ENCODE results near the gene PHC2.
"Not testable (repeated sequence)": the region's sequence is repeated elsewhere in the genome, so short reads cannot be mapped to it uniquely, and the experiment has no call there.

The PHC2 gene

GRCh38 chr1:33326785-33327184, 104.1 kb downstream of the PHC2 start:
- no peak for DNase-seq

- DNase-seq, result no peak
Measured at GRCh38 chr1:33324677-33325575, 106.0 kb downstream of the PHC2 start.

GRCh38 chr1:33323663-33324477, 107.0 kb downstream of the PHC2 start:
- DNase-seq, result no peak

- no peak for DNase-seq
Measured at GRCh38 chr1:33322870-33323585, 107.9 kb downstream of the PHC2 start.

GRCh38 chr1:33322109-33322508, 108.8 kb downstream of the PHC2 start:
- no peak for DNase-seq

- DNase-seq, result no peak
Measured at GRCh38 chr1:33321178-33321577, 109.7 kb downstream of the PHC2 start.

GRCh38 chr1:33320619-33321165, 110.2 kb downstream of the PHC2 start, which contains the start of gene A3GALT2:
TSS of gene A3GALT2 (minus strand) at chr1:33321098. CDS start at chr1:33321098, 0 bp downstream.
- no peak for DNase-seq

- DNase-seq, result no peak
Measured at GRCh38 chr1:33319949-33320618, 110.8 kb downstream of the PHC2 start.

GRCh38 chr1:33319186-33319948, 111.5 kb downstream of the PHC2 start:
- DNase-seq, result no peak

- peak; percentile 42 for DNase-seq
Measured at GRCh38 chr1:33317946-33318345, 112.9 kb downstream of the PHC2 start.

GRCh38 chr1:33317354-33317753, 113.5 kb downstream of the PHC2 start:
- DNase-seq, result no peak

GRCh38 chr1:33316601-33317000, 114.3 kb downstream of the PHC2 start:
- no peak for DNase-seq

- DNase-seq, result no peak
Measured at GRCh38 chr1:33314416-33314815, 116.5 kb downstream of the PHC2 start.

GRCh38 chr1:33312413-33312749, 118.5 kb downstream of the PHC2 start:
- no peak for DNase-seq

GRCh38 chr1:33311706-33312412, 119.0 kb downstream of the PHC2 start:
- DNase-seq, result no peak

- no peak for DNase-seq
Measured at GRCh38 chr1:33310702-33311101, 120.2 kb downstream of the PHC2 start.

- DNase-seq, result not testable (repeated sequence)
Measured at GRCh38 chr1:33309351-33309750, 121.5 kb downstream of the PHC2 start.

- no peak for DNase-seq
Measured at GRCh38 chr1:33307494-33307864, 123.4 kb downstream of the PHC2 start.

GRCh38 chr1:33306653-33307493, 124.0 kb downstream of the PHC2 start:
- no peak for DNase-seq

All from fibroblast of skin of right quadriceps (primary cell).